Inflammatory macrophage treated with lipopolysaccharide for 1 hour (primary cell): ENCODE results near the gene SYMPK.
A peak's percentile ranks its signal among the peaks of the same experiment; 100 is the strongest.

ENCODE experiments used
- DNase-seq, 2 donors: peaks; one replicate each; pipeline ENCODE4 v3.0.0-alpha.2; 2020 to 2022

SYMPK gene

DNA sequence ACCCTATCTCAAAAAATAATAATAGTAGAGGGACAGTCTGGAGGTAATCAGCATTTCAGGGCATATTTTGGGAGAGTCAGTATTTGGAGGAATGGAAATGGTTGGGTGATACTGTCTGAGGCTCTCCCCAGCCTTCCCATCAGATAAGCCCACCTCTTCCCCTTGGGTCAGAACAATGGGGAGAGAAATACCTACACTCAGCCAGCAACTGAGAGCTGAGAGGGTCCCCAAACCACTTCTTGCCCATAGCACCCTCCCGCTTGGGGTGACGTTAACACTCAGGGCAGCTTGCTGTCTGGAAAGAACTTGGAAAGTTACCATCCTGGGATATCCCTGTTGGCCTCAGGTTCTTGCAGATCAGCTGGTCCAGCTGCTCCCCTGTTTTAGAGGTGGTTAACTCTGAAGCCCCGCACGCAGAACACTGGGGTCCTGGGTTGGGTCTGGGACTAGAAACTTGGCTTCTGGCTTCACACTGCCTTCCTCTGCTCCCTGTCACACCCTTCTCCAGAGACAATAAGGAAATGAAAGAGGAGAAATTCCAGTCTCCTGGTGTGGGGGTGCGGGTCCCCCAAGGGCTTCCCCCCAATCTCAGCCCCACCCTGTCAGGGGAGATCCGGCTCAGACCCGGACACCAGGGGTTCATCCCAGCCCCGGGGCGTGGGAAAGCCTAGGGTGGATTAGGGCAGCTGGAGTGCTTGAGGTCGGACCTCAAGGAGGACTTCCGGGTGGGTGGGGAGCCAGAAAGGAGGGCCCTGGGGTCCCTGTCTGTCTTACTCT lies 3.6 kb upstream of the SYMPK start:
- DNase-seq, result no peak

DNA sequence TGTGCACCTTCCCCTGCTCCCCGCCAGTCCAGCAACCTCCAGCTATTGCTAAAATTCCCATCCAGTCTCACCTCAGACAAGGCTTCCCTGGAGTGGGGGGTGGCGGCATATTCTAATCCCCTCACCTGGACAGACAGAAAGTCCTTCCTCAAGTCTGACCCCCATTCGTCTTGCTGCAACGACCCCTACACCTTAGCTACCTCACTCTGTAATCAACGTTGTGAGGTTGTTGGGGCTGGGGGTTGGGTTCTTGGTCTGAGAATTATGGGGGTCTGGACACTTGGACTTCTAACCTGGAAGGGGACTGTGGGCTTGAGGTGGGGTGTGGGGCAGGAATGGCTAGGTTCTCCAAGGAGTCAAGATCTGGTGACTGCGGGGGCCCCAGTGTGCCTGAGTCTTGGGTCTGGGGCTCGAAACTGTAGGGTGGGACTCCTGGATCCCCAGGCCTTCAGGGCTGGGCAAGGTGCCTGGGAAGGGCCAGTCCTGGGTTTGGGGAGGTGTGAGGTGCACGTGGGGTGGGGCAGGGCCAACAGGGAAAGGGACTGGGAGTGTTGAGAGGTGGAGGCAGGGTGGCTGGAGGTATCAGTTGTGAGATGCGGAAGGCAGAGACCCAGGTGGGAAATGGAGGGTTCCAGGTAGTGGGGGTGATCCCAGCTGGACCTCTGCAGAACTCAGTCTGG lies 2.5 kb upstream of the SYMPK start:
- no peak for DNase-seq

DNA sequence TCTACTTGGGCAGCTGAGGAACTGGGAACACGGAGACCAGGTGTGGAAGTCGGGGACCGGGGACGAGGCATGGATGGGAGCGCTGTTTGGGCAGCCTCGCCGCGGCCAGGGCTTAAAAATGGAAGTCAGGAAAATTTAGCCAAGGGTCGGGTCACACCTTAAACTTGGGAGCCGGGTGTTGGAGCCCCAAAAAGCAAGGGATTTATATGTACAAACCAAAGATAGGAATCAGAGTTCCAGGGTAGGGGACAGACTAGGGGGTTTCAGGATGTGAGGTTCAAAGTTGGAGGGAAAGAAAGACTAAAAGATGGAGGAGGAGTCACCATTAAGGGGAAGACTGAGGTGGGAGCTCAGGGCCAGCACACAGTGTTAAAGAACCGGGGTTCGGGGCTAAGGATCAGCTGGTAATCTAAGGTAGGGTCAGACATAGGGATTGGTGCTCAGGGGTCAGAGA lies 1.7 kb upstream of the SYMPK start:
- no peak for DNase-seq

DNA sequence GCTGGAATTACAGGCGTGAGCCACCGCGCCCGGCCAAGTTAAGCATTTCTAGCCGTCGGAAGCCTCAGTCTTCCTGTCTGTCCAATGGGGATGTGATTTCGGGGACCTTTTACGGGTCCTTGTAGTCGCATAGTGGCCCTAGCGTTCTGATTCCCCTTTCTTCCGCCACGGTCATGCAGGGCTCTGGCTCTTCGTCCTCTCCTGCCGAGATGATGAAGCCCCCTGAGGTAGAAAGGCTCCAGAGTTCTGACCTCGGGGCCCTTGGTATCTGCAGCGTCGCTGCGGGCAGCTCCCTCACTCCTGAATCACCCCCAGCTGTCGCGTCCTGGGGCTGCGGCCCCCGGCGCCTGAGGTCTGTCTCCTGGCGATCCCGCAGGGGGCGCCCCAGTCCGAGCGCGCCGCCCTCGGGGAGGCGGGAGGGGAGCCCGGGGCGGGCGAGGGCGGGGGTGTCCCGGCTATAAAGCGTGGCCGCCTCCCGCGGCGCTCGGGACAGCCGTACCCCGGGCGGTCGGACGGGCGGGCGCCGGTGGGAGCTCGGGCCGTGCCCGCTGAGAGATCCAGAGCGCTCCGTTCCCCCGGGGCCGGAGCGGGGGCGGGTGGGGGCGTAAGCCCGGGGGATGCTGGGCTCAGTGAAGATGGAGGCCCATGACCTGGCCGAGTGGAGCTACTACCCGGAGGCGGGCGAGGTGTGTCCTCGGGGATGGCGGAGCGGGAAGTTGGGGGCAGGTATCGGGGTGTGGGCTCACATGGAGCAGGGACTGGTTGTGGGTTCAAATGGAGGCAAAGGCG lies 1.1 kb upstream of the SYMPK start, which contains the start of gene FOXA3:
TSS of gene FOXA3 (plus strand) at position 487 of the 789 bp plus-strand sequence. CDS start at position 618, 131 bp downstream.
- DNase-seq, result peak; percentile 11 to 29

DNA sequence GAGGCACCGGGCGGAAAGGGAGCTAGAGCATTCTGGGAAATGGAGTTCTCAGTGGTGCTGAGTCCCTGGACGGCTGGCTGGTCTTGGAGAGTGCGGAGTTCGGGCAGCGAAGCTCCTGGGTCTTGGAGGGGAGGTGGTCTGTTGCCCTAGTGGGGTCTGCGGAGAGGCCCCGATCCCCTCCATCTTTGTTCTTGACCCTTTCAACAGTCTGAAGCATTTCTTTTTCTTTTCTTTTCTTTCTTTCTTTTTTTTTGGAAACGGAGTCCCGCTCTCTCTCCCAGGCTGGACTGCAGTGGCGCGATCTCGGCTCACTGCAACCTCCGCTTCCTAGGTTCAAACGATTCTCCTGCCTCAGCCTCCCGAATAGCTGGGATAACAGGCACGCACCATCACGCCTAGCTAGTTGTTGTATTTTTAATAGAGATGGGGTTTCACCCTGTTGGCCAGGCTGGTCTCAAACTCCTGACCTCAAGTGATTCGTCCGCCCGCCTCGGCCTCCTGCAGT lies 440 bp upstream of the SYMPK start:
- no peak for DNase-seq

DNA sequence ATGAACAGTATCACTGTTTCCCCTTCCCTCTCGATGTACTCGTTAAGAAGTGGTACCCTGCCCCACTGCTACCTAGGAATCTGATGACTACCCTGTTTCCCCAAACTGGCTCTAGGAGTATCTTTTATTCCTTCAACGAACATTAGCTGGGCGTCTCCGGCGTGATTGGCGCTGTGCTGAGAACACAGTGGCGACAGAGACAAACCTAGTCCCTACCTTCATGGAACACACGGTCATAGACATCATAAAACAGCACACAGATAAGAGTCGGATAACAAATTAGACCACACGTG lies 730 bp downstream of the SYMPK start:
- no peak for DNase-seq

DNA sequence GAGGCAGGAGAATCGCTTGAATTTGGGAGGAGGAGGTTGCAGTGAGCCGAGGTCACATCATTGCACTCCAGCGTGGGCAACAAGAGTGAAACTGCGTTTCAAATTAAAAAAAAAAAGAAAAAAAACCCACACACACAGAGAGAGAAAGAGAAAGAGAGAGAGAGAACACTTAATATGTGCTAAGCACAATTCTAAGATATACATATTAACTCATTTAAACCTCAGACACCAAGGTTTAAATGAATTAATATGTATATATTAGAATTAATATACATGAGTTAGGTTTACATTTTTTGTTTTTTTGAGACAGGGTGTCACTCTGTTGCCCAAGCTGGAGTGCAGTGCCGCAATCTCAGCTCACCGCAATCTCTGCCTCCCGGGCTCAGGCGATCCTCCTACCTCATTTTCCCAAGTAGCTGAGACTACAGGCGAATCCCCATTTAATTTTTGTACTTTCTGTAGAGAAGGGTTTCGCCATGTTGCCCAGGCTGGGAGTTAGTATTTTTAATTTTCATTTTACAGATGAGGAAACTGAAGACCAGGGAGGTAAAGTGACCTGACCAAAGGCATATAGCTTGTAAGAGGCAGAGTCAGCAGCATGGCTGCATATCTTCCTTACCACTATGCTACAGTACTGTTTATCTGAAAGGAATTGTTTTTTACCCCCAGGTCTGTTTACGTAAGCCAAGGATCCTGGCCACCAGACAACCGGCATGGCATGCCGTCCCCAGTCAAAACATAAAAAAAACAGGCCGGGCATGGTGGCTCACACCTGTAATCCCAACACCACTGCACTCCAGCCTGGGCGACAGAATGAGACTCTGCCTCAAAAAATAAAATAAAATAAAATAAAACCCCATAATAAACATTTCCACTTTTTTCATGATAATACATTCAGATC lies 2.3 kb downstream of the SYMPK start:
- no peak for DNase-seq

DNA sequence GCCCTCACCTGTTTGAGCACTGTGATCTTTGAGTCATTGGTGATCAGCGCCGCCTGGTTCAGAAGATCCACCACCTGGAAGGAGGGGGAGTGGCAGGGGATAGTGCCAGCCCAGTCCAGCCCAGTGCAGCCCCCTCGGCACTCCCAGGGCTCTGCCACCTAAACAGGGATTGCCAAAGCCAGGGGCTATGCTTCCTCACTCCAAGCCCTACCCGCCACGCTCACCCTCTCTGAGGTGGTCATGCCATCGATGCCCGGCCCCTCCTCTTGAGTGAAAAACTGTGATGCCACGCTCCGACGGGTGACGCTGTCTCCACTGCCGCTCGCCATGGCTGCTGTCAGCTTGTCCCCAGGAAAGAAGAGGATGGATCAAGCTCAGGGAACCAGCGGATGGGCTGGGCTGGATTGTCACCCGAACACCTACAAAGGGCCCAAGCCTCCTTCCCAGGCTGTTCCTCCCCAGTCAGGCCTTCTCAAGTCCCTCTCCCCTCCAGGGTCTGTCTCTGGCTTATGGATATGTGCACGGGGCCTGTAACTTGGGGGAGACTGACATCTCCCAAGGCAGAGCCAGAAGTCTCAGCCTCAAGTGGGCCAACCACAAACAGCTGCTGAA lies 8.7 kb downstream of the SYMPK start:
- DNase-seq, result no peak

DNA sequence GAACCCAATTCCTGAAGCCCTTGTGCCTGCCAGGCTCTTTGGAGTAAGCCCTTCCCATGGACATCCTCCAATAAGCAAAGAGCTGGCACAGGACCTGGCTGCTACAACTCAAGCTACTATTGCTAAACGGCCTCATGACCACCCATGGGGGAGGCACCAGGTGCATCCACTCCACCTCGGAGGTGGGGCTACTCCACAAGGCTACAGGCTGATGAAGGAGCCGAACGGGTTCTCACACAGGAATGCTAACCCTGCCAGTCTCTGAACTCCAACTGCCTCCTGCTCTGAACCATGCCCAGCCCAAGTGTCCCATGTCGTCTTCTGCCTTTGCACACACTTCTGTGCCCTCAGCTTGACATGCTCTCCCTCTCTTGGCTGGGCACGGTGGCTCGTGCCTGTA lies 10.0 kb downstream of the SYMPK start:
- DNase-seq, result no peak

DNA sequence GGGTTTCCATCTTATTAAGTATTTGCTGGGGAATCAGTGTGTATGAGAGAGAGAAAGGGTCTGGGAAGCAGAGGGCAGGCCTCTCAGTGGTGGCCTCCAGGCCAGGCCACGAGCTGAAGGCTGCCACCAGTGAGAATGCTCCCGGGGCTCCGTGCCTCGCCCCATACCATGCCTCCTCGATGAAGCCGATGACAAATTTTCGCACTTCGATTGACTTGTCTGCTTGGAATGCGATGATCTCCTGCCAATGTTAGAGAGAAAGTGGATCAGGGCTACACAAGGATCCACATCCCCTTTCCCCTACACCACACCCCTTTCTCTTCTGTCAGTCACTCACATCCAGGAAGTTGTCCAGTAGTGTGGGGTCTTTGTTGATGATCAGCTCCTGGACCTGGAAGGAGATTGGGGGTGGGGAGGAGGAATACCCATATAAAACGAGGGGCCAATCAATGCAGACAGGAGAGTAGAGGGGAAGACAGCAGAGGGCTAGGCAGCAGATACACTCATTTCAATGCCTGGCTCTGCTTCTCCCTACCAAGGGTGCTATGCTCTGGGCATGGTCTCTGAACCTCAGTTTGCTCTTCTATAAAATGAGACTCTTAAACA lies 10.7 kb downstream of the SYMPK start:
- DNase-seq, result no peak

DNA sequence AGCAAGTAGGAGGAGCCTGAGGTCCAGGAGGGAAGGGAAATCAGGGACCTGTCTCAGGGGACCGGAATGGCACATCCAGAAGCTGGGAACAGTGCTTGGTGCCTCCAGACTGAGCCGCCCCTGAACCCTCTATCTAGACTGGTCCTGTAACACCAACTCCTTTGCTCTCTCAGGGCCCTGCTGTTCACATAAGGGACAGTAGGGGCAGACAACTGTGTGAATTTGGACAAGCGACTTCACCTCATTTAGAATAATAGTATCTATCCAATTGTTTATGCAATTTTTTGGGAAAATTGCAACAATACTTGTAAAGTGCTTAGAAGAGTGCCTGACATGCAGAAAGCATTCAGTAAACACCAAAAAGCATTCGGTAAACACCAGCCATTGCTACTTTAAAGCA lies 14.0 kb downstream of the SYMPK start:
- DNase-seq, result no peak

DNA sequence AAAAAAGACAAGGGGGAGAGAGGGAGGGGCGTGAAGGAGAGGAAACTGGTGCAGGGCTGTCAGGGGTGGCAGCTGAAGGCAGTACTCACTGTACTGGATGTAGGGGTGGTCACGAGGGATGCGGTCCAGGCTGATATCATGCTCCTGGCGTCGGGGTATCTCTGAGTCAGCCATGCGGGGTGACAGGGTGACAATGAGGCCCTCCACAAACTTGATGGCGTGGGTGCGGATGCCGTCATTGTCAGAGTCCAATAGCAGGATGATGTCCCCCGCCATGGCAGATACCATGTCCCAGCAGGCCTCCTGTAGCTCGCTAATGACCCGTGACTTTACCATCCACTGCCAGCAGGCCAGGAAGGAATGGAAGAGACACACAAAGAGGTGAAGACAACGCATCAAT lies 15.3 kb downstream of the SYMPK start:
- no peak for DNase-seq

DNA sequence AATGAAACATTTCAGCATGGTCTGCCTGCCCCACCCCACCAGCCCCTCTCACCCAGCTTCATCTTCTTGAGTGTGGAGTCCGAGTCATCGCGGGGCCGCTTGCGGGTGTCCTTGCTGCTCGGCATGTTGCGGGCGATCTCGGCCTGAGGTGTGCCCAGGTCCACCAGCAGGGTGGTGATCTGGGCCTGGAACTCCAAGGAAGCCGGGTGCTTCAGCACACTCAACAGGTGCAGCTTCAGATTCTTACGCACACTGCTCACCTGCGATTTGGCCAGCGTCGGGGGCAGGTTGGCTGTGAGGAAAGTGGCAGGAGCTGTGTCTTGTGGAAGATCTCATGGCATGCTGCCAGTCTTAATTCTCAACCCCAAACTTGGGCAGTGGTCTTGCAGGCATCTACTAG lies 20.7 kb downstream of the SYMPK start:
- no peak for DNase-seq

DNA sequence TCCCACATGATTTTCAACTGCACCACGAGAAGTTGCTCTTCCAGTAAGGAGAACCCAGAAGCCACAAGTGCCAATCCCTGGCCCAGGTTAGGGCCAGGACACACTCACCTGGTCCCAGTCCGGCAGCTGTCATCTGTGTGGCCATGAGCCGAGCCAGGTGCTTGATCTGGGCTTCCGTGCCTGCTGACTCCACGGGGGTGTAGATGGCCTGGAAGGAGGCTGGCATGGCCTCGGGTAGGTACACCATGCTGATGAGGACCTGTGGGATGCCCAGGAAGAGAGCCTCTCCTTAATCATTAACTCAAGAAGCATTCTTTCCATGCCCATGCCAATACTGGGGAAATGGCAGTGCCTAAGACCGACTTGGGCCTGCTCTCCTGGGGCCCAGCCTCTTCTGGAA lies 28.0 kb downstream of the SYMPK start:
- no peak for DNase-seq

DNA sequence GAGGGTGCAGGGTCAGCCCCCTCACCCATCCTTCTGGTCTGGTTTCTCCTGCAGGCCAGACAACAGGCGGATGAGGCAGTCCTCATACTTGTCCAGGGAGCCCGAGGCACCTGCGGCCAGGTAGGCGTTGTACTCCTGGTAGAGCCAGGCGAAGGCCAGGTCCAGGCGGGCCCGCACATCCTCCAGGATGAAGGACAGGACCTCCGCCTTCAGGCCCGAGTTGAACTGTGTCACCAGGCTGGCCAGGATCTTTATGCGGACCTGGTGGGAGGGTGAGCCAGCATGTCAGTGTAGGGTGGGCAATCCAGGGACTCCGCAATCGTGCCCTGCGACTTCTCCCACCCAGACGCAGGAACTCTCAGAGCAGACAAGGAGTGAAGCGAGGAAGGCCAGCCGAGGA lies 34.0 kb downstream of the SYMPK start:
- DNase-seq, result no peak

DNA sequence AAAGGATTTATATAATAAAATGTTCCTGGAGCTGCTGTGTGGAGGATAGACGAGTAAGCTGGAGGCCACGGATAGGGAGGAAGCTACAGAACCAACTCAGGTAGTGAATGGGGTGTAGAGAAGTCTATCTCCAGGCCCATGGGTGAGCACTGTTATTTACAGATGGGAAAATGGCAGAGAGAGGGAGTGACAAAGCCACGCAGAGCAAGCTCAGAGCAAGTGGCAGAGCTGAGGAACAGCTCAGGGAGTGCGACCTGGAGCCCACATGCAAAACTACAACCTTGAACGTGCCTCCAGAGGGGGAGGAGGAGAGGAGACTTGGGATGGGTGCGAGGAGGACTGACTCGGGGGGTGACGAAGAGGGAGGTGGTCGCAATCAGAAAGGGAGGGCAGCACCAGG lies 34.4 kb downstream of the SYMPK start:
- no peak for DNase-seq

DNA sequence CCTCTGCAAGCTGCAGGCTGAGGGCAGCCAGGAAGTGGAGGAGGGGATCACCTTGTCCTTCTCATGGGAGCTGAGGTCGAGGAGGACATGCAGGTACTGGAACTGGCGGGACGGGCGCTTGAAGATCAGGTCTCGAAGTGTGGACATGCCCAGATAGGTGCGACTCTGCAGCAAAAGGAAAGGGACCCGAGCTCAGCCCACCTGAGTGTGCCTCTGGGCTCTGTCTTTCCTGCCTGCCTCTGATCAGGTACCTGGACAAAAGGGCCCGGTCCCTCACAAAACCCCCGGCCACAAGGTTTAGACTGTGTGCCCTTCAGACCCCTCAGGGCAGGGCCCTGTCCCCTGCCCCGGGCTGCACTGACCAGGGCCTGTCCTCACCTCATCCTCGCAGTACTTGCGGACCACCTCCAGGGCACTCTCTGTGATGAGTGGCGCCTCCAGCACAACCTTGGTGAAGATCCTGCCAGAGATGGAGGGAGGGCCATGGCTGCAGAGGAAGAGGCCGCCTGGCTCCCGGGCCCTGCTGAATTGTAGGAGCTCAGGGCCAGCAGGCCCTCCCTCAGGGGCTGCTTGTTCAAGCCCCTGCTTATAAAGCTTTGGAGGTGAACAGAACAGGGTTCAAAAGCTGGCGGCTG lies 35.4 kb downstream of the SYMPK start:
- DNase-seq, result no peak

DNA sequence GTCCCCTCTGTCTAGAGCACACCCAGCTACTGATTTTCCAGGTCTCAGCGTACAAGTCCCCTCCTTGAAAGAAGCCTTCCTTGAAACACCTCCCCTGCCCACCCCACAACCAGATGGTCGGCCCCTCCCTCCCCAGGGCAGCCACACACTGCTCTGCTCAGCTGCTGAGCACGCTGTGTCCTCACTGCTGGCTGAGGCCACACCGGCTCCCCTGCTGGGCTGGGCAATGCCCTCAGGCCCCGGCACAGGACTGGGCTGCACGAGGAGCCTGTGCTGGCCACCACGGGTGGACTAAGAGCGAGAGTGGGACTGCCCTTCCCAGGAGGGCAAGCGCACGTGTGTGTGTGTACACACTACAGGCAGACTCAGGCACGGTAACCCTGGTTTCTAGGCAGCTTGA lies 36.0 kb downstream of the SYMPK start:
- no peak for DNase-seq

DNA sequence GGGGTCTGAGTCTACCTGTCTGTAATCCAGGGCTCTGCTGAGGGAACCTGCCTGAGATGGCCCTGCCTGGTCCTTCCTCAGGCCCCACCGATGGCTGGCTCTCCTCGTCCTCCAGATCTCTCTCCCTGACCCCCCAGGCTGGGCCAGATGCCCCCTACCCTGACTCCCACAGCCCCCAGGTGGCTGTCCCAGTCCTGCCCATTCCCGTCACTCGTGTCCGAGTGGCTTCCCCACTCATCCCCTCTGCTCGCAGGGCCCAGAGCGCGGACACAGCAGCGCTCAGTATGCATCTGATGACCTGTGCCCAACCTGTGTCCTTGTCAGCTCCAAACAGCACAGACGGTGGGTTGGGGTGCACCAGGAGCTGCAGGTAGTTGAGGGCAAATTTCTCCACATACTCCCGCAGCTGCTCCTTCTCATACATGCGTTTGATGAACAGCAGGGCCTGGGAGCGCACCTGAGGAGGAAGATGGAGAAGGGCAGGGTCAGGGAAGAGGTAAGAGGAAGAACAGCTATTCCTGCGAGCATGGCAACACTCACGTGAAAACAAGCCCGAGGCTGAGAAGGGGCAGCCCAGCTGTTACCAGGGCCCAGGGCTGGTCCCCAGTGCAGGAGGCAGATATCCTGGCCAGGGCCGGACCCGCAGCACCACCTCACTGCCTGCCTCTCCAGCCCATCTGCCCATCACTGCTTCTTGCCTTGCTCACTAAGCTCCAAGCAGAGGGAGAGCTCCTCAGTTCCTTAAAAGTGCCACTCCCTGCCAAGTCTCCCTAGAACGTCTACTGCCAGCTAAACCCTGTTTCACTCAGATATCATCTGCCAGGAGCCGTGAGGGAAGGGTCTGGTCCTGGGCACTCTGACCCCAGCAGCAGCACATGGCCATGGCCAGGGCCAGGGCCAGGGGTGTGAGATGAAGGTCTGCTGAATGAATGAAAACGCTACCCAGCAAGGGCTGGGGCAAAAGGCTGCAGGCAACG lies 36.7 kb downstream of the SYMPK start:
- no peak for DNase-seq

DNA sequence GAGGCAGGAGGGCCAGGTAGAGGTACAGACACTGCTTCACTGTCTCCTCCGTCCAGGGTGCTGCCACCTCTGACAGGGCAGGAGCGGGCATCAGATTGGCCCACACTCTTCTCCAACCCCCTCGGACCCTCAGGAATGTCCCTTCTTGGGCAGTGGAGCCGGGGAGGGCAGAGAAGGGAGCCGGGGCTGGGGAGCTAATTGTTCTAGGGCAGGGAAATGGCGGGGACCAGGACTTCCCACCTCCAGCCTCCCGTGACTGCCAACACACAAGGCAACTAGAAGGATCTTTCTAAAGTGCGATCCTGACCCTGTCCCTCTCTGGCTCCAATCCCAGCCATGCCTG lies 37.7 kb downstream of the SYMPK start:
- no peak for DNase-seq
